ENCODE data around the gene TINAG.

The TINAG gene, protein sequence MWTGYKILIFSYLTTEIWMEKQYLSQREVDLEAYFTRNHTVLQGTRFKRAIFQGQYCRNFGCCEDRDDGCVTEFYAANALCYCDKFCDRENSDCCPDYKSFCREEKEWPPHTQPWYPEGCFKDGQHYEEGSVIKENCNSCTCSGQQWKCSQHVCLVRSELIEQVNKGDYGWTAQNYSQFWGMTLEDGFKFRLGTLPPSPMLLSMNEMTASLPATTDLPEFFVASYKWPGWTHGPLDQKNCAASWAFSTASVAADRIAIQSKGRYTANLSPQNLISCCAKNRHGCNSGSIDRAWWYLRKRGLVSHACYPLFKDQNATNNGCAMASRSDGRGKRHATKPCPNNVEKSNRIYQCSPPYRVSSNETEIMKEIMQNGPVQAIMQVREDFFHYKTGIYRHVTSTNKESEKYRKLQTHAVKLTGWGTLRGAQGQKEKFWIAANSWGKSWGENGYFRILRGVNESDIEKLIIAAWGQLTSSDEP

DNA sequence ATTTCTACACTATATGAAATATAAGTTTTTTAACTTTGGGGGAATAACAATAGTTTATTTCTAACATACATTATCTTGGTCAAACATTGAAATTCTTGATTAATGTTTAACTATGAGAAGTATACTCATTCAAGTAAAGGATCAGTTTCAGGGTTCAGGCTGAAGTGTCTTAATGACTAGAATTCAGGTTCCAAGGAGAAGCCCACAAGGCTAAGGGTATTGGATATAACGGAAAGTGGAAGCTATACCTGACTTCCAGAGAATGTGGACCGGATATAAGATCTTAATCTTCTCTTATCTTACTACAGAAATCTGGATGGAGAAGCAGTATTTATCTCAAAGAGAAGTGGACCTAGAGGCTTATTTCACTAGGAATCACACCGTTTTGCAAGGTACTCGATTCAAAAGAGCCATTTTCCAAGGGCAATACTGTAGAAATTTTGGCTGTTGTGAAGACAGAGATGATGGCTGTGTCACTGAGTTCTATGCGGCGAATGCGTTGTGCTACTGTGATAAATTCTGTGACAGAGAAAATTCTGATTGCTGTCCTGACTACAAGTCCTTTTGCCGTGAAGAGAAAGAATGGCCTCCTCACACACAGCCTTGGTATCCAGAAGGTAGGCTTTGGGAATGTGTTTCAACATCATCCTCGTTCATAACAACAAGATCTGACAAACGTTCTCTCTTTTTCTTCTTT lies at the start of gene TINAG:
Gene TINAG (plus strand): TSS at position 153 of the 697 bp plus-strand sequence. CDS start 110 bp downstream, at position 263.
- DNase-seq (ENCODE audit: low read depth): no peak

DNA sequence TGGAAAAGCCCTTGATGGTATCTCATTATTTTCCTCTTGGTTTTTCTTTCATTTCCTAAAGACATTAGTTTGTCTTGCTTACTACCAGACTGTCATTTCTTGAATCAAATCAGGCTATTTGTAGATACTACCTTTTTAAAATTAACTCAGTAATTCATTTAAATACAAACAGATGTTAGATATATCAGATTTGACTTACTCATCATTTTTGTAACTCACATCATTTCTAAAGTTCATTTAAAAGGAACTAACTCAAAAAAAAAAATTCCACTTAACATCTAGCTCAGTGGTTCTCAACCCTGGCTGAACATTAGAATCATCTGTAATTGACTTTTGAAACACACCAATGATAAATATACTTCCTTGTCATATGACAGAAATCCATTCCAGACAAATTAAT lies 48.2 kb upstream of the TINAG start:
- no peak for DNase-seq (ENCODE audit: low read depth)

DNA sequence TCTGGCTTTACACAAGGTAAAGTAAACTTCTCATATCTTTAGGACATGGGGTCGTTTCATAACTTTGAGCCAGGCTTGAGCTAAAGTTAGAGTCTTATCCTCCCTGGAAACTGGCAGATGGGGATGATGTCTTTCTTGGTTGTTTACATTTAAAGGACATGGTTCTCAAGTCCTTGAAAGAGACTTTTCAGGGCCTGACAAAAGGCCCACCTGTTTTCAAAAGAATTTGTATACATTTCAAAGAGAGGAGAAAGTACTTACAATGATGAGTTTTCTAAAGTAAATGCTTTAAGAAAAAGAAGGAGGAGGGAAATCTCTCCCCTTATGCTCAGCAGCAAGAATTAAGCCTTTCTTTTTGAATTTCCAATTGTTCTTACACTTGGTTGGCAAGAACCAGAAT lies 45.7 kb upstream of the TINAG start:
- no peak for DNase-seq (ENCODE audit: low read depth)

DNA sequence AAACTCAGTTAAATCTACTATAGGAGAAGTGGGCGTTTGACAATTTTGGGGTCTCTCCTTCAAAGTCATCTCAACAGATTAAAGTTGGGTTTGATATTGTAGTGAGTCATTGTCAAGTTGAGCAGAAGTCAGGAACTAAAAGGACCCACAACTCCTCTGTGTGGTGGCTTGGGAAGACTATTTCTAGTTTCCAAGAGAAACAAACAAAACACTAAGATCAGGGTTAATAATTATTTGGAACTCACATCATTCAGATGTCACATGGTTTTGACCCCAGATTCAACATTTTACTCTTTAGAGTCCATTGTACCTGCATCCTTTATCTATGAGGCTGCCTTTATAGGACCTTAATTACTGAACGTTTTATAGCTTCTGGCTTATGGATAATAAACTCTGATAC lies 45.3 kb upstream of the TINAG start:
- DNase-seq (ENCODE audit: low read depth): no peak

DNA sequence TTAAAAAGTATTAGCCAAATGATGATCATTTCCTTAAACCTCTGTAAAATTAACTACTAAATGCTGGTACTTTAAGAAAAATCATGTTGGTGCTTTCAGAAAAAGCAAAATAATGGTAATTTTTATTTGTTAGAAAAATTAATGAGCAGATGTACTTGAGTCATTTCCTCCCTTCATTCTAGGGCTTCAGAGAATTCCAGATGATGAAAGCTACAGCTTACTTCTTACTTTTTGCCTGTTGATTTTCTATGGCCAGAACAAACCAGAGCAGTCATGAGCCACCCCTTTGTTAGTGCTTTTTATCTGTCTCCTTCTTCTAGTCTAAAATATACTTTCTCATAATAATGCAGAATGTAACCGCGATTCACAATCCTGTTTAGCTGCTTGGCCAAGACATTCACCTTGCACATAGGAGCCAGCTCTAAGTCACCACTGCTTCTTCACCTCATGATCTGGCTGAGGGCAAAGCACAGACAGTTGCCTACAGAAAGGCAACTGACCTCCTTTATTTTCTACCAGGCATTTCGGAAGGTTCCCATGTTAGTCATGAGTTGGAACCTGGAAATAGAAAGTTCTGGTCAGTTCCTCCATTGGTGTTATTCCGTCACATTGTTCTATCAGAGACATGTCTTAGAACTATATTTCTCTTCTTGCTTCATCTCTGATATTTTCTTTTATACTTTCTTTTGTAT lies 43.5 kb upstream of the TINAG start:
- no peak for DNase-seq (ENCODE audit: low read depth)

DNA sequence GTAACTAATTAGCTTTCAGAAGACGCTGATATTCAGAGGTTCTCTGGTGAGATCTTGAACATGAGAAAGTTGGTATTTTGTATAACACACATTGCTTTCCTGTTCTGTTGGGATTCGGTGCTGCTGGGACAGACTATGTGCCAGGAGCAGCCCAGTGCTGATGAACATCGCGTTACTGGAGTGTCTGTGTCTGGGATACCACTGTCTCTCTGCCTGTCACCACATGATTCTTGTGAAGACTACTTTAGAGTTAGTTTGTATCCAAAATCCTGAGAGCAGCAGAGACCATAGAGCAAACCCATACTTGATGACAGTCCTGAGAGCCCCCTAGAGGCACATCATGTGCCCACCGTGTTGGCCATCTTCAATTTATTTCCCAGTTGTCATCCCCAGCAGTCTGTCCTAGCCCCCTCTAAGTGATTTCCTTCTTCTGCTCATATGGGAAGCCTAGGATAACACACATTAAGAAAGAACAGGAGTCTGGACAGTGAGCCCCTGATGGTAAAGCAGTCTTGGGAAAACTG lies 41.8 kb upstream of the TINAG start:
- no peak for DNase-seq (ENCODE audit: low read depth)

DNA sequence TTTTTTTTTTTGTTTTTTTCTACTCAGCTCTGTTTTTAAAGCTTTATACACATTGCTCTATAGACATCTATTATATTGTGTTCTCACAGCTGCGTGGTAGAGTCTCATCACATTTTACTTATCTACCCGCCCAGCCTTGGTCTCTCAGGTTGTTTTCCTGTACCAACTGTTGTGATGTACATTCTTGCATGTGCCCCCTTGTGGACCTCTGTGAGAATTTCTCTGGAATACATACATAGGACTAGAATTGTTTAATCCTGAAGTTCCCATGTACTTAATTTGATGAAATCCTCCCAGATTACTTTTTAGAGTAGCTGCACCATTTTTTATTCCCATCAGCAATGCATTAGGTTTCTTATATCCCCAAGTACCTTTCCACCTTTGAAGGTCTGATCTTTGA lies 40.4 kb upstream of the TINAG start:
- DNase-seq (ENCODE audit: low read depth): no peak

DNA sequence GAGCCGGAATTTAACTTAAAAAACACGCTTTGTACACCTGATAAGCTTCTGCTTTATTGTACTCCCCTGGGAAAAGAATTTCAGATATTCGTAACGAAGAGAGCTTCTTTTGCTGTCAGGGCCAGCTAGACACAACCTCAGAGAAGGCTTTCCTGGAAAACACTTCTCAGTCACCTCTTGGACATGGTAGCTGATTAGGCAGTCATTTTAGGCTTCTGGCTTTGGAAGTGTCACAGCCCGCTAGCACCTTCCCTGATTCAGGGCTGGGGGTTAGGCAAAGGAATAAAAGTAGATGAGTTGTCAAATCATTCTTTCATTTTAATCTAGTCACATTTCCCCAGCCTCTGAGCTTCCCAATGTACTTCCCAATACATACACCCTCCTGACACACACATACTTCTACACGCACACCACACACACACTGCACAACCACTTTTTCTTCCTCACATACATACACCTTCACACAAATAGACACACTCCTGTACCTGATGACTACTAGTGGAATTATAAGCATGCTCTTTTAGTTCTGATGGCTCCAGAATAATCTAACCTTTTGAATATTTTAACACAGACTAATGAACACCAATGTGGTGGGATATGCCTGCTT lies 34.9 kb upstream of the TINAG start:
- DNase-seq (ENCODE audit: low read depth): no peak

DNA sequence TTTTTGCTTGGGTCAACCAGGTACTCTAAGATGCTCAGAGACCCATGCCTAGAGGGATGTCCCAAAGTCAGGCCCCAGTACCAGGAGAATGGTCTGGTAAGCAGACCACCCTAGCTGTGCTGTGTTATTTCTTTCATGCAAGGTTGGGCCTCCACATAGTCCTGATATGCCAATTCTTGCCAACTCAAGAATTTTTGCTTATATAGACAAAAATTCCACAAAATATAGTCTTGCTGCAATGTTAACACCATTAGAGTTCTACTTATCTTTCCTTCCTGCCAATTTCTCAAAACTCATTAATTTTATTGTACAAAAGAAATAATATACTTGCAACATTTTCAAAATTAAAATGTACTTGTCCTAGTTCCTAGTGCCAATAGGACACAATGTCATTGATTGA lies 33.9 kb upstream of the TINAG start:
- no peak for DNase-seq (ENCODE audit: low read depth)

DNA sequence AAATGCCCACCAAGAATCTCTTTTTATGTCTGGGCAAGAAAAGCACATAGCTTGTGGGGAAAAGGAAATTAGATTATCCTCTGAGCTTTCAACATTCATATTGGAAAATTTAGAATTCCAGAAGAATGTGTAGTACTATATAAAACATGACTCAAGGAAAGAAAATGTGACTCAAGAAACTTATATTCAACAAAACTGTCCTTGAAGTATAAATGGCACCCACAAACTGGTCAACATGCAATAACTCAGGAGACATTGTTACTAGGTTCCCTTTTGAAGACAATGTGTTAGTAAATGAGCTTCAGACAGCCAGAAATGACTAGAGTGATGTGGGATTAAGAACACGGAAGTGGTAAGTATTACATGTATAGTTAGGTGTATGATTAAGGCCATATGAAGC lies 26.1 kb upstream of the TINAG start:
- DNase-seq (ENCODE audit: low read depth): no peak

DNA sequence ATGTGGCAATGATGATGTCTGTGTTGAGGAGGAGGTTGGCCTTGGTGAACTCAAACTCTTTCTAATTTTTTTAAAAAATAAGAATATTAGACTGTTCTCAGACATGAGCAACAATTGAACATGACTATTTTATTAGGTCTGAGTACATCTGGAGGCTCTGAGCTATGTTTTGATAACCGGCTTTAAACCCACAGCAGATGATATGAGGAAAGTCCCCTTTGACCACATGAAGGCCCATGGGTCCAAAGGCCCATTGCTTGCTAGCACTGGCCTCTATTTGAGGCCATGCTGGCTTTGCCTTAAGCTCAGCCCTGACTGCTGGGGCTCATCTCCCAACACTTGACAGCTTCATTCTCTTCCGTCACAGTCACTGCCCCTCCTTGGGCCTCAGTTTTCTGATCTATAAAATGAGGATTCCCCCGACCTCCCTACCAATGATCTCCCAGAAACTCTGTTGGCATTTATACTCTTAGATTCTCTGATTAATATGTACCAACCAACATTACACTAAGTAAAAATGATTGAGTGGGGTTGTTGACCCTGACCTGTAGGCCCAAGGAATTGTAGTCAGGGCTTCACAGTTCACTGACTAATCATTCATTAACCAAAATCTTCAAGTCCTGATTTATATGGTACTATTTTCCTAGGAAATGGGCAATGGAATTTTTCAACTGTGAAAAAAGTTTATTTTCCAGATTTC lies 23.9 kb upstream of the TINAG start:
- no peak for DNase-seq (ENCODE audit: low read depth)

DNA sequence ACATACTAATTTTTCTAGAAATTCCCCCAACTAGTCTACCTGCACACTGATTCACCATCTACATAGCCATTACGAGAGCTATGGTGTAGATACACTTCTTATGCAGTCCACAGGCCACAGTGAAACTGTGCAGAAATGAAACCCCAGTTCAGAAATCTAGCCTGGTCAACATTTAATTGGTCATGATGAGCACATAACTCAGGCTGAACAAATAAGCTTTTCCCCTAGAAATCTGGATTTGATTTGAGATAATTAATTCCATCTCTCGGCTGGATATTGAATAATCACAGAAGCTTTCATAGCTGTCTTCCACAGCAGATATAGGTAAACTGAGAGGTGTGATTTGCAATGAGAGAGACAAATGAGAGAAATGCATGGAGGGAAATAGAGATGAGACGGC lies 22.6 kb upstream of the TINAG start:
- DNase-seq (ENCODE audit: low read depth): no peak

DNA sequence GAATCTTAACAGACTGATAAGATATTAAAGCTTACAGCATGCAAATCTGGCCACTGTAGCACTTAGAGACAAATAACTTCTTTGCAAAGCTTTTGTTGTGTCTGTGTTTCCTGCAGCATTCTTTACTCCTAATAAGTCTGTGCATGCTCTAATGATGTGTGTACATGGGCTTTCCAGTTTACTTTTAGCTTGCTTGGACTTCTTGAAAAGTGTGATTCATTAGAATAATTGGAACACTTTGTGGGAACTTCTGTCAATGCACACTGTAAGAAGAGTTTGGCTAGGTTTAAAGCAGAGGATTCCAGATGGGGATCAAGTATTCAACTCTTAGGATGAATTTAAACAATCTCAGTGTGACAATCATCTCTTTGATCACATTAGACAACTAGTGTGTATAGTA lies 22.1 kb upstream of the TINAG start:
- no peak for DNase-seq (ENCODE audit: low read depth)

DNA sequence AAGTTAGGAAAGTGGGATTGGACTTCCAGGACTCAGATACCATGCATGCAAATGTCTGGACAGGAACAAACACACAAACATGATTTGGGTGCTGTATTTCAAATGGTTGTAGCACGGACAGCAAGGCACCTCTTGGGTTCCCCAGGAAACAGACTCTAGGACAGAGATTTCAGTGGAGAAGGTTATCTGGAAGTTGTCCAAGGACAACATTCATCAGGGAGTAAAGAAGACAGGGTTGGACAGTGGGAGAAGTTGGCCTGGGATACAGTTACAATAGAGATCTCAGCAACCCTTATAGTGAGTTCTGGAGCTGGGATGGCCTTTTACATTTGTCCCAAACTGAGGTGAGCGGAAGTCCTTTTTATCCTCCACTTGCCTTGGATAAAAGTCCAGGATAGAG lies 19.8 kb upstream of the TINAG start:
- no peak for DNase-seq (ENCODE audit: low read depth)

DNA sequence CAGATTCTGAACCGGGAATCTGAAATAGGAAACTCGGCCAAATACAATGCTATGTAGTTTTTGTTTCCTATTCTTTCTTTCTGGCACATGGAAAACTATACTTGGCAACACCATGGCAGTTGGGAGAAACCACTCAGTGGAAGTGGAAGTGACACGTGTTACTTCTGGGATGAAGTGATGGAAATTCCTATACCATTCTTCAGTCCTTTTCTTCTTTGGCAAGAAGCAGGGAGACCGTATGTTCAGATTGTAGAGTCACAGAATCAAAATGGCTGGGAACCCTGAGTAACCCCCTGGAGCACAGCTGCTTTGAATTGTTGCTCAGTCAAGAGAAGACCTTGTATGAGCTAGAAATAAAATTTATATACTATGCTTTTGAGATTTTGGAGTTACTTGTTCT lies 18.8 kb upstream of the TINAG start:
- DNase-seq (ENCODE audit: low read depth): no peak

DNA sequence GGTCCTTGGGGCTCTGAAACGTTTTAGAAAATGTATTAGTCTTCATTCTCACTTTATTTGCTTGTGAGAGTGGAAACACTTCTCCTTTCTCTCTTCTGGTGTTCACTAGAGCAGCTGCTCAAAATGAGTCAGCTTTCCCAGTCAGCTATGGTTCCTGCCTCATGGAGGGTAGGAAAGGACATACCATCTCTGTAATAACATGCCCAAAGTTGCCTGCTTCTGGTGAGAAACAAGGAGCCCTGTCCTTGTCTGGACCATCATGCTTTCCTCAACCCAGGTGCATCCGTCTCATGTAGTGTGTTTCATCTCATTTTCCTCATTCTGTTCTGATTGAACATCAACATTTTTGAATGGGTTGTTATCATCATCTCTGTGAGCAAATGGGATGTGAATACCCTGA lies 17.1 kb upstream of the TINAG start:
- no peak for DNase-seq (ENCODE audit: low read depth)

DNA sequence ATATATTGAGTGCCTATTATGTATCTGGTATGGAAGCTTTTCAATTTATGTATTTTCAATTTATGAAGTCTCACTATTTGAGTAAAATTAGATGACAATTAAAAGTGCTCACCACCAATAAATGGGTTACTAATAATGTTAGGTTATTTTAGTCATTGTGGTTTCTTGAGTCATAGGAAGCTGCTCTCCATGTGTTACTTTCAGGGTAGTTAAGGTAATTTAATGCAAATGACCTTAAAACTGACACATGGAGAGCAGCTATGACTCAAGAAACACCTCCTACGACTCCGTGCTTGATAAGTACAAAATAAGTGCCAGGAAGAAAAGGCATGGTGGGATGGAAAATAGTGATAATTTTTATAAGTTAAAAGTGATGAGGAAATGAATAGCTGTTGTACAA lies 16.5 kb upstream of the TINAG start:
- no peak for DNase-seq (ENCODE audit: low read depth)

DNA sequence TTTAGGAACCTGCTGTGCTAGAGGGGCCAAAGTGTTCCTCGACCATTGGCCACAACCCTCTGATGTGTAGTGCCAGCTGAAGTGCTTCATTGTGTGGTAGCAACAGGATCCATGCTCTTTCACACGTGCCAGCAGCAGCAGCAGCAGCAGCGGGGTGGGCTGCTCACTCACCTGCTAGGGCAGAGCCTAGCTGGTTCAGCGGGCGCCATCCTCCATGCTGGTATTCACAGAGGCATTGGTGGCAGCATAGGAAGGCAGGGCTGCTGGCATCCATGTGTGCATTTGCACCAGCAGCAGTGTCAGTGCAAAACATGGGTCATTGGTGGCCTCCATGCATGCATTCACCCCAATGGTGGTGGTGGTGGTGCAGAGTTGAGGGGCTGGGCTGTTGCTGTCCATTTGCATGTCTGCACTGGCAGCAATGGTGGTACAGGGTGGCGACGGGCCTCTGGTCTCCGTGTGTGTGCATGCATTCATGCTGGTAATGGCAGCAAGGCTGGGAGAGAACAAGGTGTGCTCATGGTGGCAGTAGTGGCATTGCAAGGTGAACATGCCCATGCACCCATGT lies 13.2 kb upstream of the TINAG start:
- no peak for DNase-seq (ENCODE audit: low read depth)

DNA sequence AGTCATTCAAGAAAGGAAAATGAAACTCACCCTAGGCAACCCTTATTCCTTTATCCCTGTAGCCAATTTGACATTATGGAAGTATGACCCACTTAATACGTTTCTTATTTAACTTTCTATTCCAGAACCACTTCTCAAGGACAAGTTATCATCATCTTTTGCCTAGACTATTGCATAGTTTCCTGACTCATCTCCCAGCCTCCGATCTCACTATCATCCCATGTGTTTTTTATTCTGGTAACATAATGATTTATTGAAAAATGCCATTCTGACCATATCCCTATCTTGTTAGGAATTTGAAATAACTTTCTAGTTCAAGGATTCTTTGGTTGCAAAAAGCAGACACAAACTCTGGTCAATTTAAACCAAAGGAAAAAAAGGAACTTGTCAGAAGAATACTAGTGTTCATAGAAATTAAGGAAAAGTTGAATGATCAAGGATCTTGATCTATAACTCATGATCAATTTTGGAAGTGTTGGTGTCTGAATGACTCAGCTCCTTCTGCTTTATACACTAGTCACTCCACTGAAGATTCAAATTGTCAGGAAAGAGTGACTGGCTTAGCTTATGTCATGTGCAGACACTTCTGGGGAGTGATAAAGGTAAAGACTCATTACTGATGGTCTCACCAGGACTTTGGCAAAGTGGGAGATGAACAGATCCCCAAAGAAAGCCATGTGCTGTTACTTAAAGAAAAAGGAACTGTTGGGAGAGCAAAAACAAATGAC lies 8.5 kb upstream of the TINAG start:
- no peak for DNase-seq (ENCODE audit: low read depth)

DNA sequence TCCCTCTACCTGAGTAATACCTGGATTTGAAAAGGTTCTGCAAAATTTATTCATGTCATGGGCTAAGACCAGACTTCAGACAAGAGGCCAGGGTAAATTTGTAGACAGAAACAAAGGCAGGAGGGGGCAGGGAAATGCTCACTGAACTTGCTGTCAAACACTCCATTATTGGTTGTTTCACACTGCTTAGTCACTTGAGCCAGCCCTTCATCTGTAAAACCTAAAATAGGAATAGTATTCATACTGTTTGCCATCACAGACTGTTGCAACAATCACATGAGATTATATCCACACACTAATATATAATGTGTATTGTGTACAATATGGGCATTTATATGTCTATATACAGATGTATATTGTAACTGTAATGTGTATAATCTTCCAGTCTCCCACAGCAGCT lies 6.5 kb upstream of the TINAG start:
- no peak for DNase-seq (ENCODE audit: low read depth)

DNA sequence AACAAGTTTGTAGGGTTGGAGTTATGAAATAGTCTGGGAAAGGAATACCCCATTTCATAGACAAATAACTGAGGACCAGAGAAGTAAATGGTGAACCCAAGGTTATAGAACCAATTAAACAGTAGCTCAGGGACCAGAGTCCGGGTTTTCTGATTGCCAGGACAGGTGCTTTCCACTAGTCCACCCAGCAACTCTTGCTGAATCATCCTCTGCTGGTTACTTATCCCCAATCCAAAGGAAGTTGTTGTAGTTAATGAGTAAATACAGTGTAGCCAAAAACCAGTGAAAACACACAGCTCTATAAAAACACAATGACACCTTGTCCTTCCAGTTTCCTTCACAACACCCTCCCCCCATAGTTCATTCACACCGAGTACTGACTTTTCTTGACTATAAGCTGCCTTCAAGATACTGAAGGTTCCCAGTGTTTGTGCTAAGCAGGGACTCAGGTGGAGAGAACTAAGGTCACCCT lies 766 bp upstream of the TINAG start:
- no peak for DNase-seq (ENCODE audit: low read depth)
